GM23248 (cell line): ENCODE results near the gene USP48. TPM values are rescaled to one million over a fixed set of nuclear protein-coding genes. Genes with fewer than 3 reads are reported as not detected.

Source experiments
- DNase-seq: peaks from one replicate; pipeline ENCODE4 v3.0.0-alpha.2; 2015
- H2AFZ ChIP-seq: fragments of 200-600 bp; sonication (generic); 2 replicates; pipeline ENCODE4 v1.6.1; 2016; ENCODE audit warnings: antibody characterized with exemption
- H3F3A ChIP-seq: fragments of 200-600 bp; sonication (generic); 2 replicates; pipeline ENCODE4 v1.6.1; 2016; ENCODE audit warnings: mild to moderate bottlenecking, antibody characterized with exemption, mixed run types; ENCODE audit not compliant: insufficient read depth
- H3K27ac ChIP-seq: fragments of 200-600 bp; sonication (generic); 2 replicates; pipeline ENCODE4 v1.5.1; 2016; ENCODE audit warnings: mild to moderate bottlenecking
- H3K27me3 ChIP-seq: fragments of 200-600 bp; sonication (generic); replicated peaks from 2 replicates; pipeline ENCODE4 v1.6.1; 2016; ENCODE audit warnings: mild to moderate bottlenecking; ENCODE audit not compliant: insufficient read depth
- H3K36me3 ChIP-seq: fragments of 200-600 bp; sonication (generic); 2 replicates; pipeline ENCODE4 v1.6.1; 2016; ENCODE audit warnings: low read depth, mild to moderate bottlenecking
- H3K4me1 ChIP-seq: fragments of 200-600 bp; sonication (generic); 2 replicates; pipeline ENCODE4 v1.6.1; 2016; ENCODE audit warnings: mild to moderate bottlenecking; ENCODE audit not compliant: insufficient read depth
- H3K4me2 ChIP-seq: fragments of 200-600 bp; sonication (generic); one replicate; pipeline ENCODE4 v1.6.1; 2016; ENCODE audit warnings: mild to moderate bottlenecking; ENCODE audit not compliant: unreplicated experiment
- H3K4me3 ChIP-seq: fragments of 200-600 bp; sonication (generic); 2 replicates; pipeline ENCODE4 v1.5.1; 2016; ENCODE audit warnings: mild to moderate bottlenecking
- H3K79me2 ChIP-seq: fragments of 200-600 bp; sonication (generic); 2 replicates; pipeline ENCODE4 v1.6.1; 2016; ENCODE audit warnings: mild to moderate bottlenecking; ENCODE audit not compliant: insufficient read depth
- H3K9ac ChIP-seq: fragments of 200-600 bp; sonication (generic); 2 replicates; pipeline ENCODE4 v1.6.1; 2016; ENCODE audit warnings: mild to moderate bottlenecking
- H3K9me2 ChIP-seq: fragments of 200-600 bp; sonication (generic); 2 replicates; pipeline ENCODE4 v1.6.1; 2016; ENCODE audit warnings: mixed run types, mild to moderate bottlenecking, moderate library complexity; ENCODE audit not compliant: insufficient read depth
- H3K9me3 ChIP-seq: fragments of 200-600 bp; sonication (generic); one replicate; pipeline ENCODE4 v1.6.1; 2017; ENCODE audit warnings: low read depth
- H4K20me1 ChIP-seq: fragments of 200-600 bp; sonication (generic); 2 replicates; pipeline ENCODE4 v1.6.0; 2016; ENCODE audit not compliant: insufficient read depth
- EZH2 ChIP-seq: fragments of 200-600 bp; sonication (generic); IDR thresholded peaks from 2 replicates; pipeline ENCODE4 v1.6.1; 2018; ENCODE audit warnings: antibody characterized with exemption, mild to moderate bottlenecking; ENCODE audit not compliant: insufficient read depth, poor library complexity, severe bottlenecking
- EZH2phosphoT487 ChIP-seq: fragments of 200-600 bp; sonication (generic); IDR thresholded peaks from 2 replicates; pipeline ENCODE4 v1.6.1; 2018; ENCODE audit warnings: antibody characterized with exemption, moderate library complexity, mild to moderate bottlenecking, low read depth; ENCODE audit not compliant: insufficient read depth
- WGBS, 2 experiments: methylation state at CpG; one replicate each; pipeline ENCODE4 v1.1.6; 2015 to 2017; ENCODE audit warnings: low lambda C conversion rate in 2 of 2, low coverage in 1 of 2; ENCODE audit errors: missing lambda C conversion rate in 2 of 2; 5-methylcytosine and 5-hydroxymethylcytosine counted together
- in situ Hi-C: fragments of 300-500 bp; cut with MboI; formaldehyde crosslinking; loops from 2 replicates; pipeline ENCODE4 v1.15.0; 2020
- polyA plus RNA-seq: library from polyadenylated mRNA; unstranded; fragments of >200 nt; fragmentation: Nextera tagmentation; extraction: Ambion mirVana; gene quantifications from 2 replicates; pipeline ENCODE4 v1.2.1, GENCODE V29; 2016
- total RNA-seq: library from RNA; depleted of rRNA; stranded (reverse); fragments of >200 nt; shearing (Covaris generic); gene quantifications from 2 replicates; pipeline ENCODE4 v1.2.3, GENCODE V29; 2014

USP48 gene
- total and polyA plus RNA-seq, 2 experiments from 2014 or later: 34.3 to 60.4 TPM

GRCh38 chr1:21725748-21726392 lies 57.1 kb downstream of the USP48 start:
- H4K20me1 ChIP-seq: no peaks in the 10 kb centered on the region
- 93 to 100% methylated on average over 1 of the region's 1 CpG for WGBS, 2 experiments
- no peak overlapping the region for H2AFZ ChIP-seq
- H3K4me2 ChIP-seq: no peak overlapping the region
- H3K79me2 ChIP-seq: peaks cover 6% of the 10 kb centered on the region; the same call in 1 of the 2 replicates
- H3K9me3 ChIP-seq: no peaks in the 10 kb centered on the region
- peaks cover 49% of the 10 kb centered on the region for H3K36me3 ChIP-seq
- TF ChIP-seq EZH2phosphoT487 (no peak), EZH2 (no peak)
- H3K4me3 ChIP-seq: no peak overlapping the region
- H3K27me3 ChIP-seq: no peaks in the 10 kb centered on the region
- no peaks in the 10 kb centered on the region for H3K4me1 ChIP-seq
- no peak overlapping the region for H3K9ac ChIP-seq
- no peak for DNase-seq
- H3K27ac ChIP-seq: no peak overlapping the region
- in situ Hi-C loops: no loop called here
- no peaks in the 10 kb centered on the region for H3F3A ChIP-seq
- H3K9me2 ChIP-seq: no peaks in the 10 kb centered on the region

- in situ Hi-C loops: no loop called here
- no peak for TF ChIP-seq EZH2phosphoT487
- TF ChIP-seq EZH2: no peak
- H3F3A ChIP-seq: no peaks in the 10 kb centered on the region
- H3K27me3 ChIP-seq: no peaks in the 10 kb centered on the region
- H4K20me1 ChIP-seq: no peaks in the 10 kb centered on the region
- no peaks in the 10 kb centered on the region for H3K9me2 ChIP-seq
- WGBS, 2 experiments: 97 to 99% methylated on average over 3 of the region's 3 CpGs
- no peak overlapping the region for H3K4me3 ChIP-seq
- H3K9ac ChIP-seq: no peak overlapping the region
- no peak for DNase-seq
- no peak overlapping the region for H2AFZ ChIP-seq
- no peak overlapping the region for H3K4me2 ChIP-seq
- no peaks in the 10 kb centered on the region for H3K4me1 ChIP-seq
- H3K9me3 ChIP-seq: no peaks in the 10 kb centered on the region
- H3K36me3 ChIP-seq: peaks cover 53% of the 10 kb centered on the region
- peaks cover 6% of the 10 kb centered on the region; the same call in 1 of the 2 replicates for H3K79me2 ChIP-seq
- H3K27ac ChIP-seq: no peak overlapping the region
Measured at GRCh38 chr1:21724570-21724969, 58.4 kb downstream of the USP48 start.

- no peaks in the 10 kb centered on the region for H3K9me3 ChIP-seq
- no peaks in the 10 kb centered on the region for H3K27me3 ChIP-seq
- H3K9ac ChIP-seq: no peak overlapping the region
- H3K36me3 ChIP-seq: peaks cover 53% of the 10 kb centered on the region
- H3K4me2 ChIP-seq: no peak overlapping the region
- H3K4me3 ChIP-seq: no peak overlapping the region
- H3F3A ChIP-seq: no peaks in the 10 kb centered on the region
- H3K27ac ChIP-seq: no peak overlapping the region
- H3K79me2 ChIP-seq: peaks cover 6% of the 10 kb centered on the region; the same call in 1 of the 2 replicates
- H4K20me1 ChIP-seq: no peaks in the 10 kb centered on the region
- no peak for DNase-seq
- 88 to 92% methylated on average over 4 of the region's 4 CpGs for WGBS, 2 experiments
- no peaks in the 10 kb centered on the region for H3K9me2 ChIP-seq
- no peak overlapping the region for H2AFZ ChIP-seq
- no peak for TF ChIP-seq EZH2phosphoT487
- TF ChIP-seq EZH2: no peak
- no peaks in the 10 kb centered on the region for H3K4me1 ChIP-seq
- in situ Hi-C loops: no loop called here
Measured at GRCh38 chr1:21724098-21724497, 58.9 kb downstream of the USP48 start.

- in situ Hi-C loops: no loop called here
- 81 to 88% methylated on average over 7 of the region's 7 CpGs for WGBS, 2 experiments
- no peaks in the 10 kb centered on the region for H3K9me2 ChIP-seq
Measured at GRCh38 chr1:21721295-21721985, 61.5 kb downstream of the USP48 start.

More at GRCh38 chr1:21721295-21721985, 61.5 kb downstream of the USP48 start:
- no peak overlapping the region for H3K4me3 ChIP-seq
- H3K9ac ChIP-seq: no peak overlapping the region
- no peaks in the 10 kb centered on the region for H4K20me1 ChIP-seq
- H3K4me2 ChIP-seq: no peak overlapping the region
- no peak overlapping the region for H3K27ac ChIP-seq
- no peak overlapping the region for H2AFZ ChIP-seq
- DNase-seq: no peak
- peaks cover 39% of the 10 kb centered on the region for H3K36me3 ChIP-seq
- no peaks in the 10 kb centered on the region for H3F3A ChIP-seq
- TF ChIP-seq EZH2 (no peak), EZH2phosphoT487 (no peak)
- H3K27me3 ChIP-seq: no peaks in the 10 kb centered on the region
- peaks cover 6% of the 10 kb centered on the region; the same call in 1 of the 2 replicates for H3K79me2 ChIP-seq
- no peaks in the 10 kb centered on the region for H3K9me3 ChIP-seq
- no peaks in the 10 kb centered on the region for H3K4me1 ChIP-seq
